OCI-LY3 (cell line): ENCODE results near the gene HOXA7.

Experiments
- H2AFZ ChIP-seq: fragments of 200-600, 300-600 bp; shearing (Covaris generic); 2 replicates; pipeline ENCODE4 v1.6.0; 2014; ENCODE audit warnings: antibody characterized with exemption, low read depth, low read length
- H3K27ac ChIP-seq: fragments of 200-600, 300-600 bp; sonication (generic); 2 replicates; pipeline ENCODE4 v1.5.1; 2014; ENCODE audit warnings: mild to moderate bottlenecking, low read length, moderate library complexity, mixed read lengths
- H3K27me3 ChIP-seq: fragments of 200-600, 300-600 bp; sonication (generic); 2 replicates; pipeline ENCODE4 v1.6.1; 2014; ENCODE audit warnings: low read depth, low read length, mixed read lengths
- H3K36me3 ChIP-seq: fragments of 200-600, 300-600 bp; sonication (generic); replicated peaks from 2 replicates; pipeline ENCODE3; 2014; ENCODE audit warnings: low read depth, low read length, mixed read lengths
- H3K4me1 ChIP-seq: fragments of 300-600, 200-600 bp; sonication (generic); 2 replicates; pipeline ENCODE4 v1.6.1; 2014; ENCODE audit warnings: low read length, mixed read lengths
- H3K4me2 ChIP-seq: fragments of 200-600, 300-600 bp; sonication (generic); 2 replicates; pipeline ENCODE4 v1.6.1; 2014; ENCODE audit warnings: low read length, mixed read lengths
- H3K4me3 ChIP-seq: fragments of 300-600, 200-600 bp; sonication (generic); 2 replicates; pipeline ENCODE4 v1.5.1; 2014; ENCODE audit warnings: antibody characterized with exemption, mild to moderate bottlenecking, low read length, moderate library complexity
- H3K79me2 ChIP-seq: fragments of 300-600, 200-600 bp; shearing (Covaris generic); 2 replicates; pipeline ENCODE4 v1.6.1; 2014; ENCODE audit warnings: mild to moderate bottlenecking, low read length, mixed read lengths
- H3K9ac ChIP-seq: fragments of 300-600, 200-600 bp; shearing (Covaris generic); 2 replicates; pipeline ENCODE4 v1.6.0; 2014; ENCODE audit warnings: mild to moderate bottlenecking, low read length, moderate library complexity
- H3K9me3 ChIP-seq: fragments of 200-600, 300-600 bp; shearing (Covaris generic); 2 replicates; pipeline ENCODE4 v1.6.1; 2014; ENCODE audit warnings: low read length, mixed read lengths; ENCODE audit not compliant: insufficient read depth
- H4K20me1 ChIP-seq: fragments of 200-600, 300-600 bp; sonication (generic); 2 replicates; pipeline ENCODE4 v1.6.1; 2016; ENCODE audit warnings: low read length, mixed read lengths; ENCODE audit not compliant: insufficient read depth
- CTCF ChIP-seq: fragments of 200-600, 300-600 bp; sonication (generic); IDR thresholded peaks from 2 replicates; pipeline ENCODE4 v1.5.1; 2014; ENCODE audit warnings: antibody characterized with exemption, low read length, low read depth
- EZH2phosphoT487 ChIP-seq: fragments of 200-600 bp; shearing (Covaris generic); IDR thresholded peaks from 2 replicates; pipeline ENCODE4 v1.6.1; 2018; ENCODE audit warnings: antibody characterized with exemption, mixed run types, low read depth

HOXA7 gene

GRCh38 chr7:27161214-27161720 is 4.8 kb upstream of the HOXA7 start:
- H2AFZ ChIP-seq = peak overlapping the region; percentile 100

GRCh38 chr7:27160546-27161213 is 4.2 kb upstream of the HOXA7 start:
- Histone ChIP-seq H3K4me1 (0 out of 2 replicates have a peak, but pooled peaks cover 5% of the 10 kb centered on the region), H4K20me1 (no peaks in the 10 kb centered on the region), H3K27ac (no peak overlapping the region), H3K4me3 (peak overlapping the region; percentile 99), H3K79me2 (no peaks in the 10 kb centered on the region), H3K27me3 (no peaks in the 10 kb centered on the region), H3K9ac (peak overlapping the region; percentile 82), H3K36me3 (no peaks in the 10 kb centered on the region), H3K9me3 (no peaks in the 10 kb centered on the region), H2AFZ (peak overlapping the region; percentile 100), H3K4me2 (peak overlapping the region; percentile 96)
- TF ChIP-seq EZH2phosphoT487 = no peak
- TF ChIP-seq CTCF = peak; percentile 71

More at GRCh38 chr7:27161214-27161720, 4.8 kb upstream of the HOXA7 start:
- Histone ChIP-seq H3K9ac (peak overlapping the region; percentile 82), H4K20me1 (no peaks in the 10 kb centered on the region), H3K36me3 (no peaks in the 10 kb centered on the region), H3K9me3 (no peaks in the 10 kb centered on the region), H3K4me3 (peak overlapping the region; percentile 99), H3K4me1 (0 out of 2 replicates have a peak, but pooled peaks cover 5% of the 10 kb centered on the region), H3K4me2 (peak overlapping the region; percentile 96), H3K79me2 (no peaks in the 10 kb centered on the region), H3K27ac (no peak overlapping the region), H3K27me3 (no peaks in the 10 kb centered on the region)
- TF ChIP-seq EZH2phosphoT487 = no peak
- 0 out of 2 replicates have a peak, but pooled peaks have one; percentile 17 for TF ChIP-seq CTCF

- H4K20me1 ChIP-seq = no peaks in the 10 kb centered on the region
- H3K4me2 ChIP-seq = peak overlapping the region; percentile 96
- H3K36me3 ChIP-seq = no peaks in the 10 kb centered on the region
- H2AFZ ChIP-seq = peak overlapping the region; percentile 98
- peak overlapping the region; percentile 82 for H3K9ac ChIP-seq
- H3K79me2 ChIP-seq = no peaks in the 10 kb centered on the region
- H3K27ac ChIP-seq = no peak overlapping the region
- TF ChIP-seq CTCF = no peak
- TF ChIP-seq EZH2phosphoT487 = no peak
- peak overlapping the region; percentile 99 for H3K4me3 ChIP-seq
- H3K9me3 ChIP-seq = no peaks in the 10 kb centered on the region
- H3K27me3 ChIP-seq = no peaks in the 10 kb centered on the region
- H3K4me1 ChIP-seq = 0 out of 2 replicates have a peak, but pooled peaks cover 5% of the 10 kb centered on the region
Observed at GRCh38 chr7:27160145-27160545, 3.7 kb upstream of the HOXA7 start.

- Histone ChIP-seq H3K4me1 (0 out of 2 replicates have a peak, but pooled peaks cover 5% of the 10 kb centered on the region), H3K36me3 (no peaks in the 10 kb centered on the region), H3K4me3 (peak overlapping the region; percentile 99), H3K9ac (peak overlapping the region; percentile 82; the same call in 1 of the 2 replicates), H3K4me2 (peak overlapping the region; percentile 96), H3K27me3 (no peaks in the 10 kb centered on the region), H3K9me3 (no peaks in the 10 kb centered on the region), H2AFZ (no peak overlapping the region), H3K79me2 (no peaks in the 10 kb centered on the region), H3K27ac (no peak overlapping the region), H4K20me1 (no peaks in the 10 kb centered on the region)
- TF ChIP-seq CTCF = no peak
Observed at GRCh38 chr7:27159266-27160144, 3.0 kb upstream of the HOXA7 start.
